ENCODE results near the gene CLEC14A. TPM values are rescaled to one million over a fixed set of nuclear protein-coding genes. Genes with fewer than 3 reads are reported as not detected.

The CLEC14A gene
- total RNA-seq, 1 donor from 2014 or later = 5.1 TPM

DNA sequence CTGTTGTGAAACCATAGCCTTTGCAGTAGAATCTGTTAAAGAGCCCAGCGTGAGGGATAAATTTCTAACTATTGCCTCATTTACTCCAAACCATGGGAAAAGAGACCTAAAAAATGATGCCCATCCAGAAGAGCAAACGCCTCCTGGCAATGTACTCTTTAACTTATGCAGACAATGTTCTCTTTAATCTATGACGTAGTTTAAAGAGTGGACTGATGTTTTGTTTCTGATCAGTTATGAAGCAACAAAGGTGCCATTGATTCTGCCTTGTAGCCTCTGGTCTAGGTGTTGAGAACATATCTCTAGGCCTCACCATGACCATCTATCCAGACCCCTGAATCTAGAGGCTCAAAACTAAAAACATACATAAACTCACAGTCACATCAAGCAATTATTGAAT, 34.8 kb downstream of the CLEC14A start:
- Mint-ChIP-seq H3K4me1 (ENCODE audit: unreplicated experiment) (no peaks in the 10 kb centered on the region), H3K4me3 (ENCODE audit: unreplicated experiment) (no peak overlapping the region), H3K36me3 (ENCODE audit: low read depth, unreplicated experiment) (no peaks in the 10 kb centered on the region), H3K9me3 (ENCODE audit: unreplicated experiment) (no peaks in the 10 kb centered on the region), H3K27ac (ENCODE audit: unreplicated experiment) (no peak overlapping the region), H3K27me3 (ENCODE audit: unreplicated experiment) (no peaks in the 10 kb centered on the region)
- TF ChIP-seq, protein P1, sequence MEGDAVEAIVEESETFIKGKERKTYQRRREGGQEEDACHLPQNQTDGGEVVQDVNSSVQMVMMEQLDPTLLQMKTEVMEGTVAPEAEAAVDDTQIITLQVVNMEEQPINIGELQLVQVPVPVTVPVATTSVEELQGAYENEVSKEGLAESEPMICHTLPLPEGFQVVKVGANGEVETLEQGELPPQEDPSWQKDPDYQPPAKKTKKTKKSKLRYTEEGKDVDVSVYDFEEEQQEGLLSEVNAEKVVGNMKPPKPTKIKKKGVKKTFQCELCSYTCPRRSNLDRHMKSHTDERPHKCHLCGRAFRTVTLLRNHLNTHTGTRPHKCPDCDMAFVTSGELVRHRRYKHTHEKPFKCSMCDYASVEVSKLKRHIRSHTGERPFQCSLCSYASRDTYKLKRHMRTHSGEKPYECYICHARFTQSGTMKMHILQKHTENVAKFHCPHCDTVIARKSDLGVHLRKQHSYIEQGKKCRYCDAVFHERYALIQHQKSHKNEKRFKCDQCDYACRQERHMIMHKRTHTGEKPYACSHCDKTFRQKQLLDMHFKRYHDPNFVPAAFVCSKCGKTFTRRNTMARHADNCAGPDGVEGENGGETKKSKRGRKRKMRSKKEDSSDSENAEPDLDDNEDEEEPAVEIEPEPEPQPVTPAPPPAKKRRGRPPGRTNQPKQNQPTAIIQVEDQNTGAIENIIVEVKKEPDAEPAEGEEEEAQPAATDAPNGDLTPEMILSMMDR (IDR thresholded peaks at IDR 0.05; ENCODE audit: unreplicated experiment) = no peak
- DNase-seq (ENCODE audit: low spot score) = no peak

DNA sequence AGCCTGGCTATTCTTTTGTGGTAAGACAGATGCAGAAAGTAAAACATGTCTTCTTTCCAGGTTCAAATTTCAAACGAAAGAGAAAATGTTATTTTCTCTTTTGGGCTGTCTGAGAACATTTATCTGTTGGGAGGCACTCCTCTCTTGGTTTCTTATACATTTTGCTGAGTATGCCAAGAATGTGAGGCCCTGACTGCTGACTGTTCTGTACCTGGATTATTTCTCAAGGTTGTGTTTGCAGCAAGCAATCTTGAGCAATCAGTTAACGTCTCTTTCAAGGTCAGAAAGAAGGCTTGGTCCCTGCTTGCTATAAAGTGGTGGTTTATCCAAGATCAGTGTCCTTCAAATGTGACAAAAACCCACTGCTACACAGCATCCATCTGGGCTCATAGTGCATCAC, 38.3 kb downstream of the CLEC14A start:
- no peaks in the 10 kb centered on the region for H3K9me3 Mint-ChIP-seq (ENCODE audit: unreplicated experiment)

DNA sequence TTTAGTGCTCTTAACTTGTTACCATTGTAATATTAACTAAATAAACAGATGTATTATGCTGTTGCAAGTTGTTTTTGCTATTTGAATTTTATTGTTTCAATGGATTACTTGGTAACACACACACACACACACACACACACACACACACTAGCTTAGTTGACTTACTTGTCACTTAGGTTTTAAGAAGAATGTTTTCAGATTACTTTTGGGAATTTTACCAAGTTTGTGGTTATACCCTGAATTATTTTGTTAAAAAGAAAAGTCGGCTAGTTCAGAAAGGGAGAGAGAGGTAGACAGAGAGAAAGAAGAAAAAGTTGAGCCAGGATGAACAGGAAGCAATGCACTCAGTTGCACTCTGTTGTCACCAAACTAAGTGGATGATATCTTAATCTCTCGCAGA, 42.9 kb downstream of the CLEC14A start:
- no peak for DNase-seq (ENCODE audit: low spot score)
- Mint-ChIP-seq H3K36me3 (ENCODE audit: low read depth, unreplicated experiment) (peaks cover 7% of the 10 kb centered on the region), H3K9me3 (ENCODE audit: unreplicated experiment) (no peaks in the 10 kb centered on the region), H3K27ac (ENCODE audit: unreplicated experiment) (no peak overlapping the region), H3K4me1 (ENCODE audit: unreplicated experiment) (peaks cover 31% of the 10 kb centered on the region), H3K27me3 (ENCODE audit: unreplicated experiment) (peaks cover 21% of the 10 kb centered on the region), H3K4me3 (ENCODE audit: unreplicated experiment) (no peak overlapping the region)
- TF ChIP-seq, protein P1 (IDR thresholded peaks at IDR 0.05; ENCODE audit: unreplicated experiment) = no peak

More for the DNA sequence above, 38.3 kb downstream of the CLEC14A start:
- Mint-ChIP-seq H3K36me3 (ENCODE audit: low read depth, unreplicated experiment) (no peaks in the 10 kb centered on the region), H3K27ac (ENCODE audit: unreplicated experiment) (no peak overlapping the region), H3K27me3 (ENCODE audit: unreplicated experiment) (no peaks in the 10 kb centered on the region), H3K4me1 (ENCODE audit: unreplicated experiment) (peaks cover 6% of the 10 kb centered on the region), H3K4me3 (ENCODE audit: unreplicated experiment) (no peak overlapping the region)
- DNase-seq (ENCODE audit: low spot score) = no peak
- TF ChIP-seq, protein P1 (IDR thresholded peaks at IDR 0.05; ENCODE audit: unreplicated experiment) = no peak

DNA sequence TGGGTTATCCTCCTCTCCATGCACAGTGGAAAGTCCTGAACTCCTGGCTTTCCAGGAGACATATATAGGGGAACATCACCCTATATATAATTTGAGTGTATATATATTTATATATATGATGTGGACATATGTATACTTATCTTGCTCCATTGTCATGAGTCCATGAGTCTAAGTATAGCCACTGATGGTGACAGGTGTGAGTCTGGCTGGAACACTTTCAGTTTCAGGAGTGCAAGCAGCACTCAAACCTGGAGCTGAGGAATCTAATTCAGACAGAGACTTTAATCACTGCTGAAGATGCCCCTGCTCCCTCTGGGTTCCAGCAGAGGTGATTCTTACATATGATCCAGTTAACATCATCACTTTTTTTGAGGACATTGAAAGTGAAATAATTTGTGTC, 43.8 kb downstream of the CLEC14A start:
- Mint-ChIP-seq H3K27ac (ENCODE audit: unreplicated experiment) (no peak overlapping the region), H3K9me3 (ENCODE audit: unreplicated experiment) (no peaks in the 10 kb centered on the region), H3K4me3 (ENCODE audit: unreplicated experiment) (peak overlapping the region; percentile 74), H3K36me3 (ENCODE audit: low read depth, unreplicated experiment) (peaks cover 7% of the 10 kb centered on the region), H3K4me1 (ENCODE audit: unreplicated experiment) (peaks cover 37% of the 10 kb centered on the region), H3K27me3 (ENCODE audit: unreplicated experiment) (peaks cover 25% of the 10 kb centered on the region)
- no peak for DNase-seq (ENCODE audit: low spot score)
- TF ChIP-seq, protein P1 (IDR thresholded peaks at IDR 0.05; ENCODE audit: unreplicated experiment) = no peak

DNA sequence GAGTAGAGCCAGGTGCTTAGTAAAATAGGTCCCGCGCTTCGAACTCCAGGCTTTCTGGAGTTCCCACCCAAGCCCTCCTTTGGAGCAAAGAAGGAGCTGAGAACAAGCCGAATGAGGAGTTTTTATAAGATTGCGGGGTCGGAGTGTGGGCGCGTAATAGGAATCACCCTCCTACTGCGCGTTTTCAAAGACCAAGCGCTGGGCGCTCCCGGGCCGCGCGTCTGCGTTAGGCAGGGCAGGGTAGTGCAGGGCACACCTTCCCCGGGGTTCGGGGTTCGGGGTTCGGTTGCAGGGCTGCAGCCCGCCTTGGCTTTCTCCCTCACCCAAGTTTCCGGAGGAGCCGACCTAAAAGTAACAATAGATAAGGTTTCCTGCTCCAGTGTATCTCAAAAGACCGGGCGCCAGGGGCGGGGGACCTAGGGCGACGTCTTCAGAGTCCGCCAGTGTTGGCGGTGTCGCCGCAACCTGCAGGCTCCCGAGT, 44.6 kb downstream of the CLEC14A start:
- peak overlapping the region; percentile 71 for H3K4me3 Mint-ChIP-seq (ENCODE audit: unreplicated experiment)
- H3K27me3 Mint-ChIP-seq (ENCODE audit: unreplicated experiment) = peaks cover 26% of the 10 kb centered on the region
- H3K4me1 Mint-ChIP-seq (ENCODE audit: unreplicated experiment) = peaks cover 37% of the 10 kb centered on the region
- TF ChIP-seq, protein P1 (IDR thresholded peaks at IDR 0.05; ENCODE audit: unreplicated experiment) = no peak
- H3K36me3 Mint-ChIP-seq (ENCODE audit: low read depth, unreplicated experiment) = peaks cover 7% of the 10 kb centered on the region
- no peak for DNase-seq (ENCODE audit: low spot score)
- no peaks in the 10 kb centered on the region for H3K9me3 Mint-ChIP-seq (ENCODE audit: unreplicated experiment)
- no peak overlapping the region for H3K27ac Mint-ChIP-seq (ENCODE audit: unreplicated experiment)

Measured in endothelial cell (in vitro differentiated cells).